Hippocampal formation (tissue), 2 donors: ENCODE data around the gene TSACC.
"Not testable (repeated sequence)": the region's sequence is repeated elsewhere in the genome, so short reads cannot be mapped to it uniquely, and the experiment has no call there.

Experiments
- DNase-seq, 2 donors: peaks; one replicate each; lab custom pipeline; 2025; lab: John Stamatoyannopoulos, UW

TSACC gene

GRCh38 chr1:156346636-156347035, 8.3 kb downstream of the TSACC start:
- DNase-seq = no peak

- no peak for DNase-seq
Observed at GRCh38 chr1:156347331-156347730, 9.0 kb downstream of the TSACC start.

- not testable (repeated sequence) for DNase-seq
Observed at GRCh38 chr1:156352481-156352880, 14.2 kb downstream of the TSACC start.

DNA sequence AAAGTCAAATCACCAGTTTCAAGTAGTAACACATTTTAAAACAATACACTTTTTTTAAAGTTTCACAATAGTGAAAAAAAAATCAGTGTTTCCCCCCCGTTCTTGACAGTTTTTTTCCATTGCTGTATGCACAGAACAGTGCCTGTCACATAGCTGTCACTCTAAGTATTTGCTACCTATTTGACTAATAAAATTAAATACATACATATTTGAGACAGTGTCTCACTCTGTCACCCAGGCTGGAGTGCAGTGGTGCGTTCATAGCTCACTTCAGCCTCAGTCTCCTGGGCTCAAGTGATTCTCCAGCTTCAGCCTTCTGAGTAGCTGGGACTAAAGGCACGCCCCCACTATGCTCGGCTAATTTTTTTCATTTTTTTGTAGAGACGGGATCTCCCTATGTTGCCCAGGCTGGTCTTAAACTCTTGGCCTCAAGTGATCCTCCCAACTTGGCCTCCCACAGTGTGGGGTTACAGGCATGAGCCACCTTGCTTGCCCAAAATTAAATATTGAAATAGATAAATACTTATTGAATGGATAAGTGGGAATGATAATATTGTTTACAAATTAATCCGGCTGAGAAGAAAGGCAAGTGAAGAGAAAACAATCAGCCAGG, 18.0 kb downstream of the TSACC start:
- no peak for DNase-seq

DNA sequence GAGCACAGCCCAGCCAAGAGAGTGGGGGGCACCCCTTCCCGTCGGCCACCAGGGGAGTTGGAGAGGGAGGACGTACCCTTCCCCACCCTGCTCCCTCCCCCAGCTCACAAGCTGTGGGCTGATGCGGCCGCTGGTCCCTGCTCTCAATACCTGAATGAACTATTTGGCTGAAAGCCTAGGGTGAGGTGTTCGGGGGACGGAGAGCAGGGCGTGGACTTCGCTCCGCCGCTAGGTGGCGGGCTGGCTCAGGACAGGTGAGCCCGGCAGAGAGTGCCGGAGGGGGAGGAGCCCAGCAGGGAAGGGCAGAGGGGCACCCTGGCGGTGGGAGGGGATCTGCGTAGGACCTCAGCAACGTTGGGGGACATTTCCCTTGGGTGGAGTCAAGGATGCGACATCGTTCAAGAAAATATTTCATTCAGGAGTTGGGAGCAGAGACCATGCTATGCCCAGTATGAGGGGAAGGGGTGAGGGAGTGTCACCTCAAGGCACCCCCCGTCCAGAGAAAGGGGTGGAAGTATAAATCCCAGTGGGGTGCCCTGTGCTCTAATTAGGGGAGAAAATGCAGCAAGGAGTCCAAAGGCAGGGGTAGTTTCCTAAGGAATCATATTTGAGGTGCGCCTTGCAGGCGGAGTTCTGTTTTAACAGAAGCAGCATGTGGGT, 18.7 kb downstream of the TSACC start:
- no peak for DNase-seq

GRCh38 chr1:156357977-156358376, 19.7 kb downstream of the TSACC start:
- no peak for DNase-seq

DNA sequence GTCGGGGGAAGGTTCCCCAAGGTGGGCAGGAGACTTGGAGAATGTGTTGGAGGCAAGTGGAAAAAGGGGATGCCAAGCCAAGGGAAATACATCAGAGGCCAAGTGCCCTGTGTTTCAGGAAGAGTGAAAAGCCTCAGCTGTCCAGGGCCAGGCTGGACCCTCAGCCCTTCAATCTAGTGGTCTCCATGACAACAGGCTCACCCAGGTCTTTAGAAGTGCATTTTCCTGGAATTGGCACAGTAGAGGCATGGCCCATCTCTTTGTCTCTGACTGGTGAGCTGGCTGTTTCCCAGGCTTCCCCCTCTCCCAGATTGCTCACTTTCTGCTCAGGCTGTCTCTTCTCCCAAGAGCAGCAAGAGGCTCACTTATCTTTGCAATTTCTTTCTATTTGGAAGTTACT, 20.3 kb downstream of the TSACC start:
- no peak for DNase-seq

DNA sequence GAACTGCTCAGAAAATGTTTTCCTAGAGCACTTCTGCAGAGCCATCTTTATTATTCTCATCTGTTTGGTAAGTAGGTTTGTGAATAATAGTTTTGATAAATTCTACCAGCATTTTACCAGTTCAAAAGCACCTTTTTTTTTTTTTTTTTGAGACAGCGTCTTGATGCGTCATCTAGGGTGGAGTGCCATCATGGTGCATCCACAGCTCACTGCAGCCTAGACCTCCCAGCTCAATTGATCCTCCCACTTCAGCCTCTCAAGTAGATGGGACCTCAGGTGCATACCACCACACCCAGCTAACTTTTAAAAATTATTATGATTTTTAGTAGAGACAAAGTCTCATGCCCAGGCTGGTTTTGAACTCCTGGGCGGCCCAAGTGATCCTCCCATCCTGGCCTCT, 20.9 kb downstream of the TSACC start:
- no peak for DNase-seq

DNA sequence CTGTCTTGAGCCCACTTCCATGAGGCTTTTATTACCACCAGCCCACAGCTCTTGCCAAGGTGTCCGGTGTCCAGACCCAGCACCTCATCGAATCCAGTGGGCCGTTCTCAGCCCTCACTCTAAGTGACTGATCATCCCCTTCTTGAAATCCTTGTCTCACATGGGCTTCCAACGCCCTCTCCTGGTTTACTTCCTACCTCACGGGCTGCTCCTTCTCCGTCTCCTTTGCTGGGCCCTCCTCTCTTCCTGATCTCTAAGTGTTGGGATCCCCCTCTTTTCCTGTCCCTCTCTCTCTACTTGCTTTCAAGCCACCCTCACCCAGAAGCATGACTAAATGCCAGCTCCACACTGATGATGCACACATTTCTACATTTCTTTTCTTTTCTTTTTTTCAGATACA, 21.6 kb downstream of the TSACC start:
- no peak for DNase-seq

- DNase-seq = no peak
Observed at GRCh38 chr1:156360534-156360933, 22.2 kb downstream of the TSACC start.

DNA sequence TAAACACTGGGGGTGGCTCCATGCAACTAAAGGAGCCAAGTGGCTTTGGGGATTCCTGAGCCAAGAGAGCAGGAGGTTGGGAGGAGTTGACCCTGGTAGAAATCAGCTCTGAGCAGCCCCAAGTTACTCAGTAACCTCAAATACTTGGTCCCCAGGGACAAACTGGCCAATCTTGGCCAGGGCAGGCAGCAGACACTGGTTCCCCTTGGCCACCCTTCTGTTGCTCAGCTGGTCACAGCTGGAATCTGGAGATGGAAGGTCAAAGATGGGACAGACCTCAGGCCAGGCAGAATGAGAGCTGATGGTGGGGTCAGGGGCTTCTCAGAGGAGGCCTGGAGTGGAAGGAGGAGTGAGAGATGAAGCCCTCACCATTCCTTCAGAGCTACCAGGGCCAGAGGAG, 27.4 kb downstream of the TSACC start:
- no peak for DNase-seq

DNA sequence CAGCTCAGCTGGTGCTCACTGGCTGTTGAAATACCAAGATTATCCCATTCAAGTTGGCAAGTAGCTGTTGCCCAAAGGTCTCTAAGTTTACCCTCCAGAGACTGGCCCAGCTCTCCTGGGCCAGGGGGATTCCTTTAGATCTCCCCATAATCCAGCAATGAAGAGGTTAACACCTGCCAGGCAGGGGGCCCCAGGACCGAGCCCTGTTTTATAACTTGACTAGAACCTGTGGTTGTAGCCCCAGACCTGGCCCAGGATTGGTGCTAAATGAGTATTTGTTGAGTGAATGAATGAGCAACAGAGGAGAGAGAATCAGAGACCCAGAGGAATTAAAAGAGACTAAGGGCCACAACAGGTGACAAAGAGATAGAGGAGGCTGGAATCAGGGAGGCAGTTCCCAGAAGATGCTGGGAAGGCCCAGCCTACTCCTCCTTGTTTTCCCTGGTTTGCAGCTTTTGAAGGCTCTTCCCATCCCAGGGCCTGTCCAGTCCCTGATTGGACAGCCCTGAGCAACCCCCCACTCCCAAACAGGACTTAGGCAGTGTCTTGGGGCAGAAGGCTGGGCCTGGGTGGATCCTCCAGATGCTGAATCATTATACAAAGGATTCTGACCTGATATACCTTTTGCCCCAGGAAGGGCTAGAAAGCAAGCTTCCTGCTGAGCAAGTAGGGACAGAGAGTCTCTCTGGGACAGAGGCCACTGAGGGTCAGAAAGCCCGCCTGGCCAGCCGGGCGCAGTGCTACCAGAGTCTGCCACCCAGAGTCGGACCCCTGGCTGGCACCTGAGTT, 28.2 kb downstream of the TSACC start:
- DNase-seq = no peak

- DNase-seq = no peak
Observed at GRCh38 chr1:156367383-156368156, 29.2 kb downstream of the TSACC start.

GRCh38 chr1:156368157-156368658, 29.9 kb downstream of the TSACC start:
- DNase-seq = no peak

DNA sequence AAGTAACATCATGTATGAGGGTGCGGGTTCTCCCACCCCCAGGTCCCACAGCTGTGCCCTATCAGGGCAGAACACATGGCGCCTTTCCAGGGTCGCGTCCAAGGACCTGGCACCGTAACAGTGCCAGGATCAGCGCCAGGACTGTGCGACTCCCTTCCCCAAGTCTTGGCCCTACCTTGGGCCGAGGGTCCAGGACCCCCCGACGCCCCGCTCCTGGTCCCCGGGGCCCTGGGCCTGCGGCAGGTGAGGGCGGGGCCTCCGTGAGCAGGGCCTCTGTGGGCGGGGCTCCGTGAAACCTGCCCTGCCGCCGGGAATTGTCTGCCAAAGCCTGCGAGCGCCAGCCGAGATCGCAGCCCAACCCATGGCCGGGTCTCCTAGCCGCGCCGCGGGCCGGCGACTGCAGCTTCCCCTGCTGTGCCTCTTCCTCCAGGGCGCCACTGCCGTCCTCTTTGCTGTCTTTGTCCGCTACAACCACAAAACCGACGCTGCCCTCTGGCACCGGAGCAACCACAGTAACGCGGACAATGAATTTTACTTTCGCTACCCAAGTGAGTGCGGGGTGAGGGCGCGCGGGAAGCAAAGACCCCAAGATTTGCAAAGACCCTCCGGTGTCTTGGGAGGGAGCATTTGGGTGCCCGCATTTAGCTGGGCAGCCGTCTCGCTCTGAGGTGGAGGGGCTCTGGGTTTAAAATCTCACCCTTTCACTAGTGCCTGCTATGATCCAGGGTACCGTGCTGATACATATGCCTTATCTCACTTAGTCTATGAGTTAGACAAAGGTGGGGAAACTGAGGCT, 30.8 kb downstream of the TSACC start, which contains the start of gene RHBG:
Gene RHBG (plus strand): TSS at position 323 of the 796 bp plus-strand sequence. CDS start 39 bp downstream, at position 362.
- no peak for DNase-seq

DNA sequence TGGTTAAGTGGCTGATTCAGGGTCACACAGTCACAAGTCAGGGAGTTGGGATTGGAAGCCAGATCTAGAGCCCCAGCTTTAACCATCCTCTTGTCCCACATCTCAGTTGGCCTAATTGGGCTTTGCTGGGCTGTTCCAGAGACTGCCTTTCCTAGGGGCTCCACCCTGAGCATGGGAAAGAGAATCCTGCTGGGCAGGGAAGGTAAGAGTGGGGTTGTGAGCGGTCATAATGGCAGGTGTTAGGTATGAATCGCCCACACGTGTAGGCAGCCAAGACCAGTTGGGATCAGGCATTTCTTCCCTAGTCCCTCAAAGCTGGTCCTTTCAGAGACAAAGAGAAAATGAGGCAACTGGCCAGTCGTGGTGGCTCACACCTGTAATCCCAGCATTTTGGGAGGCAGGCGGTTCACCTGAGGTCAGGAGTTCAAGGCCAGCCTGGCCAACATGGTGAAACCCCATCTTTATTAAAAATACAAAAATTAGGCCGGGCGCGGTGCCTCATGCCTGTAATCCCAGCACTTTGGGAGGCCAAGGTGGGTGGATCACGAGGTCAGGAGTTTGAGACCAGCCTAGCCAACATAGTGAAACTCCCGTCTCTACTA, 31.5 kb downstream of the TSACC start:
- DNase-seq = not testable (repeated sequence)

GRCh38 chr1:156371553-156372264, 33.4 kb downstream of the TSACC start:
- no peak for DNase-seq

- no peak for DNase-seq
Observed at GRCh38 chr1:156372265-156372586, 33.9 kb downstream of the TSACC start.

- no peak for DNase-seq
Observed at GRCh38 chr1:156372876-156373275, 34.5 kb downstream of the TSACC start.

GRCh38 chr1:156373546-156373945, 35.2 kb downstream of the TSACC start:
- DNase-seq = no peak
